Measurements from ENCODE around the gene SEMA3D. TPM values are rescaled to one million over a fixed set of nuclear protein-coding genes. Genes with fewer than 3 reads are reported as not detected.

The SEMA3D gene
- polyA plus RNA-seq, 2 of the 4 experiments (the other 2 are of a cell fraction), result 0.04 to 0.13 TPM

- no peak overlapping the region for H3K27ac ChIP-seq
- no peaks in the 10 kb centered on the region for H3K9me3 ChIP-seq
- DNase-seq (ENCODE audit: low read depth in 1 of 2, low spot score in 1 of 2) (peak in 1 of 2 experiments; percentile 16), ATAC-seq (no peak), FAIRE-seq (no peak)
- H3K4me3 ChIP-seq, result no peak overlapping the region
- no peak overlapping the region for H3K4me2 ChIP-seq
- POLR2A ChIA-PET, result no interaction called here
- TF ChIP-seq EHMT2 (IDR thresholded peaks at IDR 0.05; ENCODE audit: low read depth), result no peak
- TF ChIP-seq ELK1 (IDR thresholded peaks at IDR 0.05; ENCODE audit: low read depth, low read length), result no peak
- no peak for TF ChIP-seq E2F6 (IDR thresholded peaks at IDR 0.05; ENCODE audit: borderline replicate concordance, low read depth)
- TF ChIP-seq ZSCAN20 (CRISPR knock-in tag; IDR thresholded peaks at IDR 0.05), result no peak
- TF ChIP-seq FOSB (CRISPR knock-in tag; IDR thresholded peaks at IDR 0.05), result no peak
- TF ChIP-seq SMC3 (IDR thresholded peaks at IDR 0.05), result no peak
- no peak for TF ChIP-seq CTCF (IDR thresholded peaks at IDR 0.05)
- TF ChIP-seq KDM1A (IDR thresholded peaks at IDR 0.05; ENCODE audit: low read depth), result no peak
- no peak for TF ChIP-seq HDAC2 (IDR thresholded peaks at IDR 0.05)
- TF ChIP-seq JUNB (IDR thresholded peaks at IDR 0.05), result no peak
- no peak for TF ChIP-seq FOXS1 (CRISPR knock-in tag; IDR thresholded peaks at IDR 0.05)
- TF ChIP-seq RCOR1 (IDR thresholded peaks at IDR 0.05; ENCODE audit: low read depth, low read length), result no peak
- no peak for TF ChIP-seq MAZ (IDR thresholded peaks at IDR 0.05; ENCODE audit: borderline replicate concordance, low read depth, low read length)
- TF ChIP-seq MAFK (IDR thresholded peaks at IDR 0.05; ENCODE audit: partially characterized antibody), result no peak
- no peak for TF ChIP-seq CBX8 (IDR thresholded peaks at IDR 0.05)
- no peak for TF ChIP-seq ATOH8 (CRISPR knock-in tag; IDR thresholded peaks at IDR 0.05; ENCODE audit: low read depth)
- CTCF ChIA-PET, result interaction anchor here (0.6 to 1.7 kb wide), 2 partner anchors 7 to 111 kb away, joined by 3 to 4 read pairs; no protein-coding TSS in a partner anchor
- no peaks in the 10 kb centered on the region for H3K4me1 ChIP-seq
- whole genome bisulfite sequencing (ENCODE audit: missing lambda C conversion rate), result 85% methylated on average over 7 of the region's 7 CpGs
These were observed 171.8 kb downstream of the SEMA3D start for GRCh38 chr7:85014936-85015660.

GRCh38 chr7:85011127-85011526 lies 175.7 kb downstream of the SEMA3D start:
- no peak for ATAC-seq
- CTCF ChIA-PET, result interaction anchor here (1.6 to 5.0 kb wide), 2 partner anchors 12 to 1074 kb away, joined by 6 to 28 read pairs; no protein-coding TSS in a partner anchor
- Histone ChIP-seq H3K9me3 (no peaks in the 10 kb centered on the region), H3K27ac (no peak overlapping the region), H3K4me3 (no peak overlapping the region), H3K4me1 (0 out of 3 replicates have a peak, but pooled peaks cover 3% of the 10 kb centered on the region), H3K4me2 (no peak overlapping the region)
- WGBS (ENCODE audit: missing lambda C conversion rate), result 81% methylated on average over 4 of the region's 4 CpGs
- no peak for FAIRE-seq
- POLR2A ChIA-PET, result no interaction called here
- TF ChIP-seq KDM1A (IDR thresholded peaks at IDR 0.05; ENCODE audit: low read depth), result no peak
- TF ChIP-seq RCOR1 (IDR thresholded peaks at IDR 0.05; ENCODE audit: low read depth, low read length), result no peak
- TF ChIP-seq ZC3H11A (IDR thresholded peaks at IDR 0.05), result no peak
- no peak for TF ChIP-seq POLR2AphosphoS2 (conservative IDR thresholded peaks at IDR 0.05; ENCODE audit: low read length)
- TF ChIP-seq KDM5A (IDR thresholded peaks at IDR 0.05), result no peak
- no peak for TF ChIP-seq ELK1 (IDR thresholded peaks at IDR 0.05; ENCODE audit: low read depth, low read length)
- TF ChIP-seq HEYL (CRISPR knock-in tag; IDR thresholded peaks at IDR 0.05), result no peak
- TF ChIP-seq RARB (CRISPR knock-in tag; IDR thresholded peaks at IDR 0.05), result no peak
- no peak for TF ChIP-seq CHD2 (IDR thresholded peaks at IDR 0.05; ENCODE audit: low read length, partially characterized antibody)
- TF ChIP-seq CBX2 (IDR thresholded peaks at IDR 0.05; ENCODE audit: borderline replicate concordance, low read depth), result no peak
- no peak for TF ChIP-seq GATA3 (IDR thresholded peaks at IDR 0.05; ENCODE audit: borderline replicate concordance)
- TF ChIP-seq ZFP36 (IDR thresholded peaks at IDR 0.05; ENCODE audit: borderline replicate concordance, partially characterized antibody), result no peak
- no peak for TF ChIP-seq USF2 (IDR thresholded peaks at IDR 0.05)
- TF ChIP-seq BHLHE40 (IDR thresholded peaks at IDR 0.05; ENCODE audit: low read depth, low read length), result no peak
- TF ChIP-seq CBX8 (IDR thresholded peaks at IDR 0.05), result no peak
- TF ChIP-seq E2F6 (IDR thresholded peaks at IDR 0.05; ENCODE audit: borderline replicate concordance, low read depth), result no peak
- TF ChIP-seq HOXB5 (CRISPR knock-in tag; IDR thresholded peaks at IDR 0.05), result no peak
- DNase-seq (ENCODE audit: low read depth in 1 of 2, low spot score in 1 of 2), result no peak
